B cell (primary cell): ENCODE data around the gene LRRC2. TPM values are rescaled to one million over a fixed set of nuclear protein-coding genes. Genes with fewer than 3 reads are reported as not detected.
"Not testable (repeated sequence)": the region's sequence is repeated elsewhere in the genome, so short reads cannot be mapped to it uniquely, and the experiment has no call there.

Experiments
- ATAC-seq: fragments of 200-7000 bp; cut with Tn5 transposase; one replicate; pipeline ENCODE4 v1.10.0; 2021; ENCODE audit warnings: low read depth, mild to moderate bottlenecking, moderate number of reproducible peaks, moderate library complexity
- CTCF ChIA-PET: fragments of 350-600 bp; sonication (Branson Sonifier 250); formaldehyde crosslinking; loops from one replicate; lab custom pipeline; 2021; ENCODE audit warnings: antibody characterized with exemption, inconsistent platforms; lab: Charles Lee
- POLR2A ChIA-PET: fragments of 350-600 bp; sonication (Branson Sonifier 250); formaldehyde crosslinking; loops from one replicate; lab custom pipeline; 2021; ENCODE audit warnings: antibody characterized with exemption; lab: Charles Lee
- DNase-seq: peaks from one replicate; pipeline ENCODE4 v3.0.0; 2013
- H2AFZ ChIP-seq: 2 replicates; pipeline ENCODE4 v1.6.1; 2012; ENCODE audit warnings: mild to moderate bottlenecking, low read depth, low read length; ENCODE audit not compliant: insufficient read depth, poor library complexity, severe bottlenecking
- H3K27ac ChIP-seq, 2 donors: 1 replicate in 1 of 2; 2 replicates in 1 of 2; pipeline ENCODE4 v1.5.1; 2012 to 2013; ENCODE audit warnings: low read length in 2 of 2, mild to moderate bottlenecking in 2 of 2, moderate library complexity in 1 of 2
- H3K27me3 ChIP-seq, 4 experiments: fragments of 200-600 bp in 1 of 4; sonication (generic) in 1 of 4; replicated peaks in 1 of 4; 1 replicate in 2 of 4; 2 replicates in 2 of 4; pipeline versions ENCODE4 v1.6.1 to v1.7.0; 2013 to 2016; ENCODE audit warnings: low read length in 3 of 4, mild to moderate bottlenecking in 2 of 4, mixed read lengths in 1 of 4, moderate library complexity in 1 of 4; ENCODE audit not compliant: insufficient read depth in 4 of 4, control insufficient read depth in 3 of 4; ENCODE audit errors: control extremely low read depth in 1 of 4
- H3K36me3 ChIP-seq, 2 experiments: replicated peaks in 1 of 2; 1 replicate in 1 of 2; 2 replicates in 1 of 2; pipeline versions ENCODE4 v1.6.1 to v1.7.1; 2013; ENCODE audit warnings: low read length in 1 of 2; ENCODE audit not compliant: insufficient read depth in 2 of 2, control insufficient read depth in 1 of 2; ENCODE audit errors: control extremely low read depth in 1 of 2, extremely low read depth in 1 of 2
- H3K4me1 ChIP-seq, 2 donors: fragments of 200-600 bp in 1 of 2; sonication (generic) in 1 of 2; 1 replicate in 1 of 2; 2 replicates in 1 of 2; pipeline versions ENCODE4 v1.5.1 to v1.6.1; 2013 to 2017; ENCODE audit warnings: low read length in 2 of 2; ENCODE audit not compliant: control insufficient read depth in 2 of 2, insufficient read depth in 2 of 2
- H3K4me2 ChIP-seq: replicated peaks from 2 replicates; pipeline ENCODE3; 2012; ENCODE audit warnings: mild to moderate bottlenecking, low read depth, low read length; ENCODE audit not compliant: poor library complexity, severe bottlenecking
- H3K4me3 ChIP-seq, 5 experiments: fragments of 200-600 bp in 1 of 5; sonication (generic) in 1 of 5; 1 replicate in 3 of 5; 2 replicates in 2 of 5; pipeline versions ENCODE4 v1.5.1 to v1.7.0; 2011 to 2016; ENCODE audit warnings: low read length in 4 of 5, mild to moderate bottlenecking in 4 of 5, low read depth in 2 of 5, control low read depth in 1 of 5, moderate library complexity in 1 of 5; ENCODE audit not compliant: insufficient read depth in 1 of 5; ENCODE audit errors: control extremely low read depth in 1 of 5, extremely low read depth in 1 of 5
- H3K79me2 ChIP-seq: fragments of 200-600 bp; sonication (generic); one replicate; pipeline ENCODE4 v1.6.0; 2016; ENCODE audit warnings: low read length; ENCODE audit not compliant: control insufficient read depth, insufficient read depth
- H3K9ac ChIP-seq: fragments of 200-600 bp; sonication (generic); 2 replicates; pipeline ENCODE4 v1.6.1; 2017; ENCODE audit warnings: mild to moderate bottlenecking, low read length, moderate library complexity
- H3K9me3 ChIP-seq, 3 donors: one replicate each; pipeline versions ENCODE4 v1.6.1 to v1.7.1; 2013; ENCODE audit warnings: low read length in 2 of 3; ENCODE audit not compliant: control insufficient read depth in 2 of 3, insufficient read depth in 1 of 3; ENCODE audit errors: control extremely low read depth in 1 of 3
- H4K20me1 ChIP-seq: 2 replicates; pipeline ENCODE4 v1.6.0; 2012; ENCODE audit warnings: mild to moderate bottlenecking, low read length; ENCODE audit not compliant: insufficient read depth, control insufficient read depth, poor library complexity, severe bottlenecking
- H3K27ac Mint-ChIP-seq: one replicate; pipeline ENCODE4 v1.8.0; 2021; ENCODE audit warnings: mixed read lengths
- H3K27me3 Mint-ChIP-seq: one replicate; pipeline ENCODE4 v1.8.0; 2021; ENCODE audit warnings: mixed read lengths
- H3K4me1 Mint-ChIP-seq: one replicate; pipeline ENCODE4 v1.8.0; 2021; ENCODE audit warnings: mixed read lengths
- H3K4me3 Mint-ChIP-seq: one replicate; pipeline ENCODE4 v1.8.0; 2021; ENCODE audit warnings: mixed read lengths
- H3K9me3 Mint-ChIP-seq: one replicate; pipeline ENCODE4 v1.8.0; 2022; ENCODE audit warnings: mixed read lengths; ENCODE audit not compliant: insufficient read depth
- CTCF ChIP-seq: fragments of 200-600 bp; IDR thresholded peaks from one replicate; pipeline ENCODE4 v1.8.0; 2022; ENCODE audit warnings: antibody characterized with exemption, mild to moderate bottlenecking
- EZH2 ChIP-seq: IDR thresholded peaks from 2 replicates; pipeline ENCODE4 v1.6.1; 2012; ENCODE audit warnings: borderline replicate concordance, low read depth, mild to moderate bottlenecking, moderate library complexity, low read length; ENCODE audit not compliant: insufficient read depth, poor library complexity, severe bottlenecking
- WGBS: methylation state at CpG from one replicate; pipeline ENCODE4 v1.1.5; 2013; ENCODE audit warnings: missing lambda C conversion rate; ENCODE audit not compliant: insufficient coverage; 5-methylcytosine and 5-hydroxymethylcytosine counted together
- intact Hi-C: fragments of 100-400 bp; cut with micrococcal nuclease; formaldehyde crosslinking; loops from one replicate; pipeline ENCODE4 v1.10.0; 2022
- polyA plus RNA-seq: library from polyadenylated mRNA; depleted of rRNA; stranded (reverse); fragments of >200 nt; gene quantifications from 2 replicates; pipeline ENCODE4 v1.2.3, GENCODE V29; 2012
- total RNA-seq, 2 donors: library from RNA; stranded (reverse); fragments of 120-200 nt in 1 of 2; gene quantifications; 1 replicate in 1 of 2; 2 replicates in 1 of 2; pipeline versions ENCODE4 v1.2.3 to v1.2.4, GENCODE V29; 2013 to 2022

Gene LRRC2
- total and polyA plus RNA-seq, 2 donors (not counting 1 experiment from before 2014, with no cell fraction given) = 0.04 TPM; not detected in 1

GRCh38 chr3:46577580-46578249 lies 11.6 kb upstream of the LRRC2 start:
- H3K4me1 Mint-ChIP-seq, H3K4me1 ChIP-seq, ATAC-seq, H3K4me3 Mint-ChIP-seq, H3K9ac ChIP-seq, CTCF ChIA-PET, H3K79me2 ChIP-seq, H3K27ac Mint-ChIP-seq, H3K4me3 ChIP-seq, DNase-seq, H2AFZ ChIP-seq, H4K20me1 ChIP-seq, H3K9me3 Mint-ChIP-seq, intact Hi-C loops, H3K27ac ChIP-seq, H3K9me3 ChIP-seq, H3K36me3 ChIP-seq, H3K4me2 ChIP-seq: not testable (repeated sequence)
- POLR2A ChIA-PET = interaction anchor here (0.7 kb wide), 1 partner anchor 89 kb away, joined by 4 read pairs; no protein-coding TSS in a partner anchor
- H3K27me3 ChIP-seq = peaks cover 0 to 12% (median 3%) of the 10 kb centered on the region in 4 experiments
- peaks cover 17% of the 10 kb centered on the region for H3K27me3 Mint-ChIP-seq
- no CpG with 5 or more reads among the region's 18 CpGs for whole genome bisulfite sequencing

- intact Hi-C loops = no loop called here
- H3K27me3 Mint-ChIP-seq = peaks cover 19% of the 10 kb centered on the region
- Histone ChIP-seq H3K79me2 (no peaks in the 10 kb centered on the region), H3K9ac (no peak overlapping the region), H2AFZ (no peak overlapping the region), H3K27me3 (peaks cover 0 to 12% (median 3%) of the 10 kb centered on the region in 4 experiments), H3K9me3 (no peaks in the 10 kb centered on the region), H3K27ac (no peak overlapping the region), H3K4me3 (no peak overlapping the region), H3K4me1 (peaks cover 0 to 4% of the 10 kb centered on the region in 2 donors), H3K4me2 (no peak overlapping the region), H4K20me1 (no peaks in the 10 kb centered on the region), H3K36me3 (no peaks in the 10 kb centered on the region)
- H3K4me3 Mint-ChIP-seq = no peak overlapping the region
- POLR2A ChIA-PET = no interaction called here
- no peaks in the 10 kb centered on the region for H3K4me1 Mint-ChIP-seq
- H3K27ac Mint-ChIP-seq = no peak overlapping the region
- CTCF ChIA-PET = no interaction called here
- H3K9me3 Mint-ChIP-seq = no peaks in the 10 kb centered on the region
- DNase-seq = no peak
- no peak for ATAC-seq
- 42% methylated on average over 21 of the region's 21 CpGs for whole genome bisulfite sequencing
- TF ChIP-seq CTCF (no peak), EZH2 (no peak)
Observed at GRCh38 chr3:46576879-46577278, 10.8 kb upstream of the LRRC2 start.
